HG02571 (cell line): ENCODE measurements around the gene NCLN.
"Not testable (repeated sequence)": the region's sequence is repeated elsewhere in the genome, so short reads cannot be mapped to it uniquely, and the experiment has no call there.

Source experiments
- ATAC-seq: cut with Tn5 transposase; IDR thresholded peaks from one replicate; pipeline ENCODE4 v1.9.1; 2021; ENCODE audit warnings: mild to moderate bottlenecking, moderate library complexity; ENCODE audit not compliant: unreplicated experiment

The NCLN gene

GRCh38 chr19:3196064-3196932 lies 10.6 kb downstream of the NCLN start:
- no peak for ATAC-seq

- no peak for ATAC-seq
Observed at GRCh38 chr19:3196933-3197205, 11.1 kb downstream of the NCLN start.

GRCh38 chr19:3198901-3199700 lies 13.4 kb downstream of the NCLN start:
- no peak for ATAC-seq

GRCh38 chr19:3201072-3201700 lies 15.5 kb downstream of the NCLN start:
- no peak for ATAC-seq

- no peak for ATAC-seq
Observed at GRCh38 chr19:3201911-3202310, 16.2 kb downstream of the NCLN start.

GRCh38 chr19:3202346-3202745 lies 16.6 kb downstream of the NCLN start:
- no peak for ATAC-seq

GRCh38 chr19:3202895-3203294 lies 17.2 kb downstream of the NCLN start:
- ATAC-seq = not testable (repeated sequence)

GRCh38 chr19:3203805-3204645 lies 18.3 kb downstream of the NCLN start:
- ATAC-seq = no peak

GRCh38 chr19:3204646-3205275 lies 19.0 kb downstream of the NCLN start:
- ATAC-seq = no peak

- ATAC-seq = no peak
Observed at GRCh38 chr19:3206216-3206953, 20.7 kb downstream of the NCLN start.

GRCh38 chr19:3207461-3208242 lies 21.9 kb downstream of the NCLN start:
- no peak for ATAC-seq

GRCh38 chr19:3208317-3209207 lies 22.8 kb downstream of the NCLN start:
- no peak for ATAC-seq

- no peak for ATAC-seq
Observed at GRCh38 chr19:3210347-3211017, 24.8 kb downstream of the NCLN start.

GRCh38 chr19:3211191-3211590 lies 25.5 kb downstream of the NCLN start:
- no peak for ATAC-seq

- no peak for ATAC-seq
Observed at GRCh38 chr19:3213159-3213558, 27.4 kb downstream of the NCLN start.

GRCh38 chr19:3216874-3217273 lies 31.1 kb downstream of the NCLN start:
- ATAC-seq = no peak

- ATAC-seq = no peak
Observed at GRCh38 chr19:3220576-3220975, 34.8 kb downstream of the NCLN start.
